KMS-11 (cell line): ENCODE measurements around the gene DIS3L2.
"Not testable (repeated sequence)": the region's sequence is repeated elsewhere in the genome, so short reads cannot be mapped to it uniquely, and the experiment has no call there.

Experiments used
- H2AFZ ChIP-seq: fragments of 200-600 bp; sonication (generic); 2 replicates; pipeline ENCODE4 v1.6.1; 2016; ENCODE audit warnings: antibody characterized with exemption, mixed run types, low read depth
- H3K27ac ChIP-seq: fragments of 200-600 bp; sonication (generic); 2 replicates; pipeline ENCODE4 v1.6.1; 2016; ENCODE audit warnings: mild to moderate bottlenecking, mixed run types
- H3K27me3 ChIP-seq: fragments of 200-600 bp; sonication (generic); 2 replicates; pipeline ENCODE4 v1.6.1; 2017; ENCODE audit warnings: mild to moderate bottlenecking, low read depth, mixed run types, moderate library complexity; ENCODE audit not compliant: insufficient read depth
- H3K36me3 ChIP-seq: fragments of 200-600 bp; sonication (generic); 2 replicates; pipeline ENCODE4 v1.6.1; 2017; ENCODE audit warnings: mild to moderate bottlenecking, mixed run types; ENCODE audit not compliant: insufficient read depth
- H3K4me1 ChIP-seq: fragments of 200-600 bp; sonication (generic); 2 replicates; pipeline ENCODE4 v1.6.1; 2016; ENCODE audit warnings: mild to moderate bottlenecking, low read depth, mixed run types; ENCODE audit not compliant: poor library complexity, severe bottlenecking
- H3K4me2 ChIP-seq: fragments of 200-600 bp; sonication (generic); 2 replicates; pipeline ENCODE4 v1.7.0; 2016; ENCODE audit warnings: mild to moderate bottlenecking, mixed run types
- H3K4me3 ChIP-seq: fragments of 200-600 bp; sonication (generic); IDR thresholded peaks from 2 replicates; pipeline ENCODE4 v1.6.1; 2017; ENCODE audit warnings: low read depth, low read length, mixed read lengths; ENCODE audit not compliant: insufficient read depth
- H3K79me2 ChIP-seq: fragments of 200-600 bp; sonication (generic); 2 replicates; pipeline ENCODE4 v1.6.1; 2016; ENCODE audit warnings: low read depth, mixed run types; ENCODE audit not compliant: insufficient read depth
- H3K9ac ChIP-seq: fragments of 200-600 bp; sonication (generic); 2 replicates; pipeline ENCODE4 v1.6.1; 2016; ENCODE audit warnings: mild to moderate bottlenecking, mixed run types
- H4K20me1 ChIP-seq: fragments of 200-600 bp; sonication (generic); 2 replicates; pipeline ENCODE4 v1.6.1; 2016; ENCODE audit warnings: mild to moderate bottlenecking, mixed run types; ENCODE audit not compliant: insufficient read depth
- TF ChIP-seq, protein P1 (sequence below): fragments of 200-600 bp; sonication (generic); conservative IDR thresholded peaks from 2 replicates; pipeline ENCODE4 v1.6.1; 2017; ENCODE audit warnings: low read depth, mild to moderate bottlenecking, antibody characterized with exemption, low read length, moderate library complexity, mixed read lengths

The DIS3L2 gene

DNA sequence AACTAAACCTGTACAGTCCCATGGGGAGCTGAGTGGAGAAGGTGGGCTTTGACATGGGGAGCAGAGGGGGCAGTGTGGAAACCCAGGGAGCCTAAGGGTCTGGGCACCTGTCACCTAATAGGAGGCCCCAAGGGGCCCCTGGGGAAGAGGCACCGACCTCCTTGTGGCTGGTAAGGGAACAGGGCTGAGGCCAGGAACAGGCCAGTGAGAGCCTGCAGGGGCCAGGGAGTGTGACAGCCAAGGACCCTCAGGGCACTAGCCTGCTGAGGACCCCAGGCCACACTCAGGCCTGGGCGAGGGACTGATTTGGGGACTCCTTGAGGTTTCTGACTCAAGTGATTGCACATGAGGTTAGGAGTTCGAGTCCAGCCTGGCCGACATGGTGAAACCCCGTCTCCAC is 392.6 kb downstream of the DIS3L2 start:
- Histone ChIP-seq H3K4me3 (no peak overlapping the region), H2AFZ (no peak overlapping the region), H3K36me3 (no peaks in the 10 kb centered on the region), H3K79me2 (no peaks in the 10 kb centered on the region), H3K4me2 (no peak overlapping the region), H3K9ac (no peak overlapping the region), H3K27ac (no peak overlapping the region), H4K20me1 (no peaks in the 10 kb centered on the region), H3K4me1 (no peaks in the 10 kb centered on the region), H3K27me3 (no peaks in the 10 kb centered on the region)
- TF ChIP-seq, protein P1, sequence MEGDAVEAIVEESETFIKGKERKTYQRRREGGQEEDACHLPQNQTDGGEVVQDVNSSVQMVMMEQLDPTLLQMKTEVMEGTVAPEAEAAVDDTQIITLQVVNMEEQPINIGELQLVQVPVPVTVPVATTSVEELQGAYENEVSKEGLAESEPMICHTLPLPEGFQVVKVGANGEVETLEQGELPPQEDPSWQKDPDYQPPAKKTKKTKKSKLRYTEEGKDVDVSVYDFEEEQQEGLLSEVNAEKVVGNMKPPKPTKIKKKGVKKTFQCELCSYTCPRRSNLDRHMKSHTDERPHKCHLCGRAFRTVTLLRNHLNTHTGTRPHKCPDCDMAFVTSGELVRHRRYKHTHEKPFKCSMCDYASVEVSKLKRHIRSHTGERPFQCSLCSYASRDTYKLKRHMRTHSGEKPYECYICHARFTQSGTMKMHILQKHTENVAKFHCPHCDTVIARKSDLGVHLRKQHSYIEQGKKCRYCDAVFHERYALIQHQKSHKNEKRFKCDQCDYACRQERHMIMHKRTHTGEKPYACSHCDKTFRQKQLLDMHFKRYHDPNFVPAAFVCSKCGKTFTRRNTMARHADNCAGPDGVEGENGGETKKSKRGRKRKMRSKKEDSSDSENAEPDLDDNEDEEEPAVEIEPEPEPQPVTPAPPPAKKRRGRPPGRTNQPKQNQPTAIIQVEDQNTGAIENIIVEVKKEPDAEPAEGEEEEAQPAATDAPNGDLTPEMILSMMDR: no peak

DNA sequence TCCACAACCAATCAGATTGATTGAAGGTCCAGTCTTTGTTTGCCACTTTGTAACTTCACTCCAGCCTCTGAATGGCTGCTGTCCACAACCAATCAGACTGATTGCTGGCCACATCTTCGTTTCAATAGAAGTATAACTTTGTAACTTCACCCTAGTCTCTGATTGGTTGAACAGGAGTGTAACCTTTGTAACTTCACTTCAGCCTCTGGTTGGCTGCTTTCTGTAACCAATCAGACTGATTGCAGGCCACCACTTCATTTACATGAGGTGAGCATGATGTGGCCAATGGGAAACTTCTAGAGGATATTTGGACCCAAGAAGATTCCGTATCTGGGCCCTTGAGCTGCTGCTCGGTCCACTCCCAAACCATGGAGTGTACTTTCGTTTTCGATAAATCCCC is 400.1 kb downstream of the DIS3L2 start:
- H4K20me1 ChIP-seq: no peaks in the 10 kb centered on the region
- H3K4me3 ChIP-seq: no peak overlapping the region
- no peaks in the 10 kb centered on the region for H3K27me3 ChIP-seq
- no peak overlapping the region; the same call in 1 of the 2 replicates for H3K4me2 ChIP-seq
- TF ChIP-seq, protein P1: no peak
- H3K27ac ChIP-seq: no peak overlapping the region
- no peak overlapping the region for H2AFZ ChIP-seq
- H3K9ac ChIP-seq: no peak overlapping the region
- H3K36me3 ChIP-seq: no peaks in the 10 kb centered on the region
- peaks cover 31% of the 10 kb centered on the region for H3K4me1 ChIP-seq
- no peaks in the 10 kb centered on the region for H3K79me2 ChIP-seq

DNA sequence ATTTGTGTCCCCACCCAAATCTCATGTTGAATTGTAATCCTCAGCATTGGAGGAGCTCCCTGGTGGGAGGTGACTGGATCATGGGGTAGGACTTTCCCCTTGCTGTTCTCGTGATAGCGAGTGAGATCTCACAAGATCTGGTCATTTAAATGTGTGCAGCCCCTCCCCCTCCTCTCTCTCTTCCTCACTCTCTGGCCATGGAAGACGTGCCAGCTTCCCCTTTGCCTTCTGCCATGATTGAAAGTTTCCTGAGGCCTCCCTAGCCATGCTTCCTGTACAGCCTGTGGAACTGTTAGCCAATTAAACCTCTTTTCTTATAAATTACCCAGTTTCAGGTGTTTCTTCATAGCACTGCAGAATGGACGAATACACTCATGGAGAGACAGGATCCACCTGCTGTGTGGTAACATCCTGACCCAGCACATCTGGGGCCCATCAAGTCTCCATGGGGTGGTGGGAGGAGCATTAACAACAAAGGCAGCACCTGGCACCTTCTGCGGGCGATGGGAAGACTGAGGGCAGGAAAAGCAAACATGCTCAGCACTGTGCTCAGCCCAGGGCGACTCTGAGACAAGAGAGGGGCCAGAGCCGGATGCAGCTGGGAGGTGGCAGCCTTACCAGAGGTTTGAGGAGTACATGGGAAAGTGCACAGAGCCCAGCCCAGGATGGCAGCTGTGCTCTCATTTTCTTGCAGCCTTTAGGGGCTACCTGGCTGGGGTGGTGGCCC is 400.8 kb downstream of the DIS3L2 start:
- Histone ChIP-seq H3K36me3 (no peaks in the 10 kb centered on the region), H3K4me3 (no peak overlapping the region), H4K20me1 (no peaks in the 10 kb centered on the region), H3K79me2 (no peaks in the 10 kb centered on the region), H3K27me3 (no peaks in the 10 kb centered on the region), H3K27ac (peak overlapping the region; percentile 64), H2AFZ (no peak overlapping the region), H3K4me1 (peaks cover 31% of the 10 kb centered on the region), H3K9ac (no peak overlapping the region), H3K4me2 (peak overlapping the region; percentile 53)
- TF ChIP-seq, protein P1: no peak

DNA sequence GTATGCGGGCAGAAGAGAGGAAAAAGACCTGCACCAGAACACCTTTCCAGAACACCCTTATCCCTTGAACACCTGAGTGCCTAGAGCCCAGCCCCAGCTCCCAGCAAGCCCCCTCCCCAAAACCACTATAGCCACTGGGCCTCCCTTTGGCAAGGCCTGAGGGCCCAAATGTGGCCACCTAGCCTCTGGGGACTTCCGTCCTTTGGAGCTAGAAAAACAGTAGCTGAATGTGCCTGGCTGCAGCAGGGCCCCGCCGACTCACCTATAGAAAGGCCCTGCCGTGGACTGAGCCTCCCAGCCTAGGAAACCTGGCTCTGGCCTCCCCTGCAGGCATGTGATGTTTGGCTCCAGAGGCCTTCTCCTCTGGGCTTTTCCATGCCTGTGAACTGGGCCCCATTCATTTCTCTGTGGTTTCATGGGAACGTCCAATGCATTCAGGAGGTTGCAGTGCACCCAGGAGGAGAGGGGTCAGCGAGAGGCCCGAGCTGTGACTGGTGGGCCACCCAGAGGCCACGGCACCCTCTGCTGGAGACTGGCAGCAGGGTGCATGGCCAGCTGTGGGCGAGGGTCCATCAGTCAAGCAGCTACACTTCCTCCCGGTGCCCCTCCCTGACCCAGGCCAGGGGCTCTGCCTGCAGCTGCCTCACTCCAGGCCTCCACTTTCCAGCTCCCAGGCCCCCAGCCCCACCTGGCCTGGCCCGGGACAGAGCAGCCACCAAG is 401.7 kb downstream of the DIS3L2 start:
- not testable (repeated sequence) for H3K36me3 ChIP-seq, H4K20me1 ChIP-seq, H3K79me2 ChIP-seq, H3K4me3 ChIP-seq, H3K27me3 ChIP-seq
- Histone ChIP-seq H3K4me2 (peak overlapping the region; percentile 53), H3K9ac (peak overlapping the region; percentile 40; the same call in 1 of the 2 replicates), H3K27ac (peak overlapping the region; percentile 64), H3K4me1 (peaks cover 31% of the 10 kb centered on the region), H2AFZ (peak overlapping the region; percentile 69)
